ENCODE data around the gene SCML2.

DNA sequence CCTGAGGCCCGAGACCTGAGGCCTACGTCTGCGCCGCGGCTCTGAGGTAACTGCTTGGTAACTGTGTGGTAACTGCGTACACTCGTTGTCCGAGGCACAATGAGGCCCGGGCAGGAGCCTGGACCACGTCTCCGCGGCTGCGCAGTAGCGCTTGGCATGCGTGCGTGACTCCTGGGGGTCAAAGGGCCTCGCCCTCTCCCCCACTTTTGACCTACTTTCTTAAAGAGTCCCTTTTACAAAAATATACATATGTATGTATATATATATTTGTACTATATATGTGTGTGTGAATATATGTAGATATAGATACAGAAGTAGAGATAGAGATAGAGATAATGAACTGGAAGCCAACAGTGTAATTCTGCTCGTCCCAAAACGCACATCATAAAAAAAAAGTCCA is 133.7 kb downstream of the SCML2 start, which contains the start of gene BEND2:
- TF ChIP-seq, protein P1, sequence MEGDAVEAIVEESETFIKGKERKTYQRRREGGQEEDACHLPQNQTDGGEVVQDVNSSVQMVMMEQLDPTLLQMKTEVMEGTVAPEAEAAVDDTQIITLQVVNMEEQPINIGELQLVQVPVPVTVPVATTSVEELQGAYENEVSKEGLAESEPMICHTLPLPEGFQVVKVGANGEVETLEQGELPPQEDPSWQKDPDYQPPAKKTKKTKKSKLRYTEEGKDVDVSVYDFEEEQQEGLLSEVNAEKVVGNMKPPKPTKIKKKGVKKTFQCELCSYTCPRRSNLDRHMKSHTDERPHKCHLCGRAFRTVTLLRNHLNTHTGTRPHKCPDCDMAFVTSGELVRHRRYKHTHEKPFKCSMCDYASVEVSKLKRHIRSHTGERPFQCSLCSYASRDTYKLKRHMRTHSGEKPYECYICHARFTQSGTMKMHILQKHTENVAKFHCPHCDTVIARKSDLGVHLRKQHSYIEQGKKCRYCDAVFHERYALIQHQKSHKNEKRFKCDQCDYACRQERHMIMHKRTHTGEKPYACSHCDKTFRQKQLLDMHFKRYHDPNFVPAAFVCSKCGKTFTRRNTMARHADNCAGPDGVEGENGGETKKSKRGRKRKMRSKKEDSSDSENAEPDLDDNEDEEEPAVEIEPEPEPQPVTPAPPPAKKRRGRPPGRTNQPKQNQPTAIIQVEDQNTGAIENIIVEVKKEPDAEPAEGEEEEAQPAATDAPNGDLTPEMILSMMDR (IDR thresholded peaks at IDR 0.05): no peak
- TF ChIP-seq, protein P2, sequence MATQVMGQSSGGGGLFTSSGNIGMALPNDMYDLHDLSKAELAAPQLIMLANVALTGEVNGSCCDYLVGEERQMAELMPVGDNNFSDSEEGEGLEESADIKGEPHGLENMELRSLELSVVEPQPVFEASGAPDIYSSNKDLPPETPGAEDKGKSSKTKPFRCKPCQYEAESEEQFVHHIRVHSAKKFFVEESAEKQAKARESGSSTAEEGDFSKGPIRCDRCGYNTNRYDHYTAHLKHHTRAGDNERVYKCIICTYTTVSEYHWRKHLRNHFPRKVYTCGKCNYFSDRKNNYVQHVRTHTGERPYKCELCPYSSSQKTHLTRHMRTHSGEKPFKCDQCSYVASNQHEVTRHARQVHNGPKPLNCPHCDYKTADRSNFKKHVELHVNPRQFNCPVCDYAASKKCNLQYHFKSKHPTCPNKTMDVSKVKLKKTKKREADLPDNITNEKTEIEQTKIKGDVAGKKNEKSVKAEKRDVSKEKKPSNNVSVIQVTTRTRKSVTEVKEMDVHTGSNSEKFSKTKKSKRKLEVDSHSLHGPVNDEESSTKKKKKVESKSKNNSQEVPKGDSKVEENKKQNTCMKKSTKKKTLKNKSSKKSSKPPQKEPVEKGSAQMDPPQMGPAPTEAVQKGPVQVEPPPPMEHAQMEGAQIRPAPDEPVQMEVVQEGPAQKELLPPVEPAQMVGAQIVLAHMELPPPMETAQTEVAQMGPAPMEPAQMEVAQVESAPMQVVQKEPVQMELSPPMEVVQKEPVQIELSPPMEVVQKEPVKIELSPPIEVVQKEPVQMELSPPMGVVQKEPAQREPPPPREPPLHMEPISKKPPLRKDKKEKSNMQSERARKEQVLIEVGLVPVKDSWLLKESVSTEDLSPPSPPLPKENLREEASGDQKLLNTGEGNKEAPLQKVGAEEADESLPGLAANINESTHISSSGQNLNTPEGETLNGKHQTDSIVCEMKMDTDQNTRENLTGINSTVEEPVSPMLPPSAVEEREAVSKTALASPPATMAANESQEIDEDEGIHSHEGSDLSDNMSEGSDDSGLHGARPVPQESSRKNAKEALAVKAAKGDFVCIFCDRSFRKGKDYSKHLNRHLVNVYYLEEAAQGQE (IDR thresholded peaks at IDR 0.05; ENCODE audit: insufficient read depth in 1 of 2, low read depth in 2 of 2, low read length in 1 of 2): no peak
- no peak for TF ChIP-seq POLR2AphosphoS5 (IDR thresholded peaks at IDR 0.05; ENCODE audit: low read depth, low read length)
- no peak for TF ChIP-seq SIN3A (IDR thresholded peaks at IDR 0.05; ENCODE audit: borderline replicate concordance, insufficient read depth, low read depth, low read length)

All from Panc1 (cell line).